ENCODE data around the gene DEGS1.

DEGS1 gene

DNA sequence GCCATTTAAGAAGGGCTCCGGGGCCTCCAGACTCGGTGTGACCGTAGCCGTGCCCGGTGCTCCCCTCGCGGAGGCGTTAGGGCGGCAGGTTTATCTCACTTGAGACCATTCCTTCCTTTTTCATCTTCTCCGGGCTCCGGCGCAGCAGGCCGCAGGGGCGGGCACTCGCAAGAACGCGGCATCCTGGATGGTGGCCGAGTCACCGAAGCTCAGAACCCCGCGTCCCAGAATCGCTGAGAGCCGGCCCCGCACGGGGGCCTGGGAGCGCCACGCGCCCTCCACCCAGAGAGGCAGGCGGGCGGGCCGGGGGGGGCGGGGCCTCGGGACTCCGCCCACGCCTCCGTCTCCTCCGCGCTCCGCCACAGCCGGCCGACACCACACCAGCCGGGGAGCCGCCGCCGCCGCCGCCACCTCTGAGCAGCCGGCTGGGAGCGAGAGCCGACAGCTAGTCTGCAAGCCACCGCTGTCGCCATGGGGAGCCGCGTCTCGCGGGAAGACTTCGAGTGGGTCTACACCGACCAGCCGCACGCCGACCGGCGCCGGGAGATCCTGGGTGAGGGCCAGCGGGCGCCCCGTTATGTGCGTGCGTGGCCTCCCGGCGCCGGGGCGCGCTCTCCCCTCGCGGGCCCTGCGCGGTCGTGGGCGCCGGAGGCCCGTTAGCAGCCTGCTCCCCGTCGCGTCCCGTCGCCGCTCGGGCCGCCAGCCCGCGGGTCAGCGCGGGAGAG is at the start of gene DEGS1:
Gene DEGS1 (plus strand): TSS at position 375 of the 725 bp plus-strand sequence. CDS start 97 bp downstream, at position 472.
- DNase-seq, result peak; percentile 85

DNA sequence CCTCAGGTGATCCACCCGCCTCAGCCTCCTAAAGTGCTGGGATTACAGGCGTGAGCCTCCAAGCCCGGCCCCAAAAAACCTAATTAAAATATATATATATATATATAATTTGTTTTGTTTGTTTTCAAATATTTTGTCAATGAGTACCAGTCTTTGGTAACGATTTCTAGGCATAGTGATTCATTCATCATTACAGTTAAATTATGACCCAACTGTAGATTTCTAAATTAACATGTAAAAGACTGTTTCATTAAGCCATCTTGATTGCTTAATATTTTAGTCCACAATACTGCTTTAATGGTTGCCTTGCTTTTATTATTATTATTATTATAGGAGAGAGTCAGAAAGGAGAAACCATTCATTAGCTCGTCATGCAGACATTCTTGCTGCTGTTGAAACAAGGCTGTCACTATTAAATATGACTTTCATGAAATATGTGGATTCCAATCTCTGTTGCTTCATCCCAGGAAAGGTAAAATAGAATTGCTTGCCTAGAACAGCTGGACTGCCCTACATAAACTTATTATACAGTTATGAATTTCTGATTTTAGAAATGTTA is 49.2 kb upstream of the DEGS1 start:
- DNase-seq, result no peak

DNA sequence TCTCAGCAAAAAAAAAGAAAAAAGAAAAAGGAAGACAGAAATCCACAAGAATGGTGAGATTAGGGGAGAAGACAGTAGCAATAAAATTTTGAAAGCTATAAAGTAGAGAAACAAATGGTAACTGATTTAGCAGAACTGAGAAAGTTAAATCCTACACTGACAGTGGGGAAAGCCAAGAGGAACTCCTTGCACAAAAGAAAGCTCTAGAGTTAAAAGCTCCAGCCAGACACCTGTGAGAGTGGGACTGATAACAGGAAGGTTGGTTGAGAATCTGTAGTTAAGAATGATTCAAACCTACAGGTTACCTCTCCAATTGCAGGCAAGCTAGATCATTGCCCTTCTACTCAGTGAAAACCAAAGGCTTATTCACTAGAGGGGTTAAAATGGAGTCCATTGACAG is 45.5 kb upstream of the DEGS1 start:
- DNase-seq, result no peak

DNA sequence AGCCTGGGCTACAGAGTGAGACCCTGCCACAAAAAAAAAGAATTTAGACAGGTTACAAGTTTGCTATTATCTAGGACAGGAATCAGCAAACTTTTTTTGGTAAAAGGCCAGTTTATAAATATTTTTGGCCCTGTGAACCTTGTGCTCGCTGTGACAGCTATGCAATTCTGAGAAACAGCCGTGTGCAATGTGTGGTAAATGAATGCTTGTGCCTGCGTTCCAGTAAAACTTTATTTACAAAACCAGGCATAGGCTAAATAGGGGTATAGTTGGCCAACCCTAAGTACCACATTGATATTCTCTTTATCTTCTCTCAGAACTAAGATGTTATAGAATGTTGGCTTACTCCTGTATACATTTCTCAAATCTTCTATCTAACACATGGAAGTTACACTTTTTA is 44.8 kb upstream of the DEGS1 start:
- DNase-seq, result no peak

DNA sequence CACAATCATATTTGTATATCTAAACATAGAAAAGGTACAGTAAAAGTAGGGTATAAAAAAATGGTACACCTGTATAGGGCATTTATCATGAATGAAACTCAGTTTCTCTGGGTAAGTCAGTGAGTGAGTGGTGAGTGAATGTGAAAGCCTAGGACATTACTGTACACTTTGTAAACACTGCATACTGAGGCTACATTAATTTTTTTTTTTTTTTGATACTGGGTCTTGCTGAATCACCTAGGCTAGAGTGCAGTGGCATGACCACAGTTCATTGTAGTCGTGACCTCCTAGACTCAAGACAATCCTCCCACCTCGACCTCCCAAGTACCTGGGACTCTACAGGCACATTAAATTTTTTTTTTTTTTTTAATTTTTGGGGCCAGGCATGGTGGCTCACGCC is 41.3 kb upstream of the DEGS1 start:
- DNase-seq, result no peak

DNA sequence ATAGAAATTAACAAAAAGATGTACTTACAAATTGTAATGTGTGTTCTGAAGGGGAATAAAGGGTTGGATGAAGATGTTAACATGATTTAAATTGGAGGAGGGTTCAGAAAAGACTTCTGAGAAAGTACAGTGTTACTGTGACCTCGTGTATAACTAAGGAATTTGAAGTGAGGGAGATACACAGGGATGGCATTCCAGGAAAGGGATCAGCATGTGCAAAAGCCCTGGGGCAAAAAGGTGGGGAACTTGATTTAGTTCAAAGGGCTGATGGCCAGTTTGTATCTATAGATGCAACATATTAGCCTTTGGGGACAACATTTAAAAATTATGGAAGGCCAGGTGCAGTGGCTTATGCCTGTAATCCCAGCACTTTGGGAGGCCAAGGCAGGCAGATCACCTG is 33.3 kb upstream of the DEGS1 start:
- no peak for DNase-seq

DNA sequence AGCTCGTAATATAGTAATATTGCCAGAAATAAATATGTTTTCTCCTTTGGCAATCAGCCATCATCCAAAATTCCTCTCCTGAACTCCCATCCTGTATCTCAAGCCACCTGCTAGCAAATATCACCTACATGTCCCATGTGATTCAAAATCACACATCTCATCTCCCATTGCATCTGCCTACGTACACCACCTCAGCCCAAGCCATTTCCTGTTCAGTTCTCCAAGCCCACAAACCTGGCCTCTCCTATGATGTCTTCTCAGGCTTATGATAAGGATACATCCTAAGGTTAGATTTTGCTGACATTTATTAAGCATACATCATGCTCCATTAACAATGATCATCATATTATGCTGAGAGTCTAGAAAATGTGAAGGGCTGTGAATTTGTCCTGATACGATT is 31.9 kb upstream of the DEGS1 start:
- DNase-seq, result peak; percentile 40

DNA sequence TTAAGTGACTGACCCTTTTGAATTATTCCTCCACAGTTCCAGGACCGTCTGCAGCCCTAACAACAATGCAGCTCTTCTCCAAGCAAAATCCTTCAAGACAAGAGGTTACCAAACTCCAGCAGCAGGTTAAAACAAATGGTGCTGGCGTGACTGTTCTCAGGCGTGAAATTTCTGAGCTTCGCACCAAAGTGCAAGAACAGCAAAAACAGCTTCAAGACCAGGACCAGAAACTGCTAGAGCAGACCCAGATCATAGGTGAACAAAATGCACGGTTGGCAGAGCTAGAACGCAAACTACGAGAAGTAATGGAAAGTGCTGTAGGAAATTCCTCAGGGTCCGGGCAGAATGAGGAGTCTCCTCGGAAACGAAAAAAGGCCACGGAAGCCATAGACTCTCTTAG is 25.7 kb upstream of the DEGS1 start:
- DNase-seq, result no peak

DNA sequence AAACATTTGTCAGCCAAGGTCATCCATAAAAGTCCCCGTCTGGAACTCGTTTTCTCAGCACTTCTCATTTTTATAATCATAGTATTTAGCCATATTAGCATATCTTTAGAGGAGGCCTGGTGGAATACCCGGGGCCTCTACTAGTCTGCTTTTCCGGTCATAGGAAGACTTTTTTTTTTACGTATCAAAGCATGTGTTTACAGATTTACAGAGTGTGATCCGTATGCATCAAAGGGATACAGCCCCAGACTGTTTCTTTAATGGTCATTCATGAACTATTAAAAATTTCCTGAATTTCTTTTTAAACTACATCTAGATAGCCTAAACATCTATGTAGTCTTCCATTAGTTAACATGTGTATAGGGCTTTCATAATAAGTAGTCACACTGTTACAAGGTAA is 23.5 kb upstream of the DEGS1 start:
- DNase-seq, result no peak

DNA sequence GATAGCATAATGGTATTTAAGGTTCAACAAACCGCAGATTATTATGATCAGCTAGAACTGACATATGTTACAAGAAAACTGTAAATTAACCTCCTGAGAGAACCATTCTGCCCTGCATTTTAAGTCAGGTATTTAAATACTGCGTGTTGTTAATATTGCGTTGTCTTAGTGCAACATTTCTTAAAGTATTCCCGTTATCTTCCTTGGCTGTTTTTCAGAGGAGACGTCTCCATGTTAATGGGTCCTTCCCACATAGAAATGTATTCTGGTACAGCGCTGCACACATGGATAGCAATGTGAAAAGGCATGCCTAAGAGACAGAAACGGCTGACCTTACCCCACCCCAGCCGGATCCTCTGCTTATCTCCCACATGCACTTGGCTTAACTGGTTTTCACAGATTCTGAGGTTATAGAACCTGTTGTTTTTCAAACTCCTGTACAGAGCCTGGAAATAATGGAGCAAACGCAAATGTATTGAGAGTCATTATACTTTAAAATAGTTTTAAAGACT is 22.8 kb upstream of the DEGS1 start:
- no peak for DNase-seq

DNA sequence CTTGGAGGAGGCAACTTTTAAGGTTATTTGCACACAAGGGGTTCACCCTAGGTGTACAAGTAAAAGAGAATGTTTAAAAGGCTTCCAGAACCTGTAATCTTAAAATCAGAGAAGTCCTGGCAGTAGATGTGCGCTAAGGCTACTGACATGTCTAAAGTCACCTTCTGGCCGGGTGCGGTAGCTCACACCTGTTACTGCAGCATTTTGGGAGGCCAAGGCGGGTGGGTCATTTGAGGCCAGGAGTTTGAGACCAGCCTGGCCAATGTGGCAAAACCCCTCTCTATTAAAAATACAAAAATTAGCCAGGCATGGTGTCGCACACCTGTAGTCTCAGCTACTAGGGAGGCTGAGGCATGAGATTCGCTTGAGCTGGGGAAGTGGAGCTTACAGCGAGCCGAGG is 20.3 kb upstream of the DEGS1 start:
- no peak for DNase-seq

DNA sequence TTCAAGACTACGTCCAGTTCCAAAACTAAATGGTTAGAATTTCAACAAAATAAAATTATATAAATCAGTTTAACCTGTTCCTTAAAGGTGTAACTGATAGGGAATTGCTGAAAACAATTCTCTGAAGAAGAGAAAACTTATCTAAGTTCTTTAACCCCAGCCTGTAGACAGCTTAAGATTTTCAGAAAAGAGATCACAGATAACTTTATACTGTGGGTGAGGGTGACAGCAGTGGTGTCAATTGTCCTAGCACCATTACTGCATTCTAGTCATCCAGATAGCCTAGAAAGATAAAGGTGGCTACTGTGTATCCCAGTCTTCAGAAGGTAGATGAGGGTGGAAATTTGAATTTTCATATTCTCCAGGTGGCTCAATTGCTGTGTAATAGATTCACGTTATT is 19.7 kb upstream of the DEGS1 start:
- DNase-seq, result no peak

DNA sequence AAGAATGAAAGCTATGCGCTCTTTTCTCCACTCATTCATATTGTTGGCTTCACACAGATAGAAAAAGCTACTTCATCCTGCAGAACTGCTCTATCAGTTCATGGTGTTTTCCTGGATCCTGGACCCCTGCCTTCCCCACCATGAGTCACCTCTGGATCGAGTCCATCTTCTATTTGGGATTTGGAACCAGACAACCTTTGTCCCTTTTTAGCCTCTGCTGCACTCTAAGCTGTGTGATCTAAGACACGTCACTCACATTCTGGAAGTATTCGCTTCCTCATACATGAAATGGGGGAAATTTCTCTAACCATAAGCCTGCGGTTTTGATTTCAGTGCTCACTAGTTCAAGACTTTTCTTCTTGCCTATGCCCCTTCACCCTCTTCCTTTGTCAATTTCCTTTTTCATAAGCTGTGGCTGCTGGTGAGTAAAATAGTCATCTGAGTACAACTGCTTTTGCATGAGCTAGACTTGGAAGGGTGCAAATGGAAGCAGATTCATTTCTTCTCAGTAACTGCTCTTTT is 14.1 kb upstream of the DEGS1 start:
- DNase-seq, result no peak

DNA sequence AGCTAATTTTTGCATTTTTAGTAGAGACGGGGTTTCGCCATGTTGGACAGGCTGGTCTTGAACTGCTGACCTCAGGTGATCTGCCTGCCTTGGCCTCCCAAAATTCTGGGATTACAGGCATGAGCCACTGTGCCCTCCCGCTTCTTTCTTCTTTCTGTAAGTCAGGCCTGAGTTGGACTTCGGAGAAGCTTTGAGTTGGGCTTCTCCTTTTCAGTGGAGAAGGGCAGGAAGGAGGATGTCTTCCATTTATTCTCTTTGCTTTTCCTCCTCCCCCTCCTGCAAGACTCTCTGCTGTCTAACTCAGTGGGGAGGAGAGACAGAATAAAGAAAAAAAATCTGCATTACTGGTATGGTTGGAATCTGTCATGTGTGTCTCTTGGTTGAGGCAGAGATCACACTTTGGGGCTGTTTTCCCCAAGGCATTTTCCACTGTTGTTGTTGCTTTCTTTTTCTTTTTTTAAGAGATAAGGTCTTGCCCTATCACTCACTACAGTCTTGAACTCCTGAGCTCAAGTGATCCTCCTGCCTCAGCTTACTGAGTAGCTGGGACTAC is 13.2 kb upstream of the DEGS1 start:
- no peak for DNase-seq

DNA sequence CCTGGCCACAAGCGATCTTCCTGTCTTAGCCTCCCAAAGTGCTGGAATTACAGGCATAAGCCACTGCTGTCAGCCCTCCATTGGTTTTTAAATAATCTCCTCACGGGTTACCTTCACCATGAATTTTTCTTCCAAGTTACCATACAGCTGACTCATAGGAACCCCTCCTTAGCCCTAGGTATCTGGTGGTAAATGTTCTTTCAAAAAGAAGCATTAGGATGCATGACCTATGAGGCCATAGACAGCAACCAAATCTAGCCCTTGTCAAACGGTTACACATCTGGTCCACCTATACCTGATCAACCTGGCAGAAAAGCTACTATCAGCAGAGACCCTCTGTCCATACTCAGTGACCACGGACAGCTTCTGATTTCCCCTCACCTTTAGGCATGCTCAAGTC is 12.7 kb upstream of the DEGS1 start:
- no peak for DNase-seq

DNA sequence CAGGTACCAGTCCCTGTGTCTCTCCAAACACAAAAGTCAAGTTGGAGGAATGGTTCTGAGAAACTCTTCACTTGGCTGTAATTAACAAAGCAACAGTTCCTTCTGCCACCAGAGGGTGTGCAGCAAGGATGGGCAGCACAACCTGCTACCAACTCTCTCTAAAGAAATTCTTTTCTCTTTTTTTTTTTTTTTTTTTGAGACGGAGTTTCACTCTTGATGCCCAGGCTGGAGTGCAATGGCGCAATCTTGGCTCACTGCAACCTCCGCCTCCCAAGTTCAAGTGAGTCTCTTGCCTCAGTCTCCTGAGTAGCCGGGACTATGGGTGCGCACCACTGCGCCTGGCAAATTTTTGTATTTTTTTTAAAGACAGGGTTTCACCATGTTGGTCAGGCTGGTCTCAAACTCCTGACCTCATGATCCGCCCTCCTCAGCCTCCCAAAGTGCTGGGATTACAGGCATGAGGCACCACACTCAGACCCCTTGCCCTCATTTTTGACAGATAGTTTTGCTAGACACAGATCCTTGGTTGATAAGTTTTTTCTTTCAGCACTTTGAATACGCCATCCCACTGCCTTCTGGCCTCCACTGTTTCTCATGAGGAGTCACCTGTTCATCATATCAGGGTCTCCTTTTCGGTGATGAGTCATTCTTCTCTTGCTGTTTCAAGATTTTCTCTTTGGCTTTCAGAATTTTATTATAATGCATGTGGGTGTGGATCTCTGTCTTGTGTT is 12.1 kb upstream of the DEGS1 start:
- DNase-seq, result no peak

DNA sequence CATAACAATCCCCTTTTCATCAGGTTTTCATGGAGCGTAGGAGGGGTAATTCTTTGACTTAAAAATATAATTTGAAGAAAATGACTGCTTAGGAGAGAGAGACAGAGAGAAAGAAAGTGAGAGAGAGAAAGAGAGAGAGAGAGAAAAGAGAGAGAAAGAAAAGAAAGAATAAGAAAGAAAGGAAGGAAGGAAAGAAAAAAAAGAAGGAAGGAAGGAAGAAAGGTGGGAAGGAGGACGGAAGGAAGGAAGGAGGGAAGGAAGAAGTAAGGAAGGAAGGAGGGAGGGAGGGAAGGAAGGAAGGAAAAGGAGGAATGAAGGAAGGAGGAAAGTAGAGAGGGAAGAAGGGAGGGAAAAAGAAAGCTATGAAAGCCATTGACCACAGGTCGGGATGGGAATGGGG is 10.8 kb upstream of the DEGS1 start:
- no peak for DNase-seq

DNA sequence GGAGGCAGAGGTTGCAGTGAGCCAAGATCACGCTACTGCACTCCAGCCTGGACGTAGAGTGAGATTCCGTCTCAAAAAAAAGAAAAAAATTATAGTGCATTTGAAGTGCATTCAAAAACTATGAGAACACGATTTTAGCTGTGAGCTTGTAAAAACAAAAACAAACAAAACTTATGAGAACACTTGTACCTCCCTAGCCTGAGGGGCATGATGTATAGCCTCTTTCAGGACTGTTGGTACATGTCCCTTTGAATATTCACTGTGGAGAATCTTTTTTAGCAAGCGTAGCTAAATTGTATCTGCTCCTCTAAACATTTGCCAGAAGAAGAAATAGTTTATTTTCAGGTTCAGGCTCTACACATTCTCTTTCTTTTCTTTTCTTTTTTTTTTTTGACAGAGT is 9.5 kb upstream of the DEGS1 start:
- no peak for DNase-seq

DNA sequence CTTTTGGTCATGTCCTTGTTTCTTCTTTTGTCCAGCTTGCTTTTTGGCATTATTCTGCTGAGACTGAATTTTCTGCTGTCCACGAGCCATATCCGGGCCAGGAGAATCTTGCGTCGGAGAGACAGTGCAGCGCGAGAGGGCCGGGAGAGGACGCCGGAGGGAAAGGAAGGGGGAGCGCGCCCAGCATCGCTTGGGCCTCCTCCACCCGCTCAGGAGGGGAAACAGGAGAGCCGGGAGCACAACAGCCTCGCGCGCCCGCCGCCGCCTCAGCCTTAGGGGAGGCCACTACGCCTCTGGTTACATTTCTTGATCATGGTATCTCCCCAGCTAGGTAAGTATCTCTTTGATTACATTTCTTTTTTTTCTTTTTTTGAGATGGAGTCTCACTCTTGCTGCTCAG is 7.4 kb upstream of the DEGS1 start:
- DNase-seq, result no peak

DNA sequence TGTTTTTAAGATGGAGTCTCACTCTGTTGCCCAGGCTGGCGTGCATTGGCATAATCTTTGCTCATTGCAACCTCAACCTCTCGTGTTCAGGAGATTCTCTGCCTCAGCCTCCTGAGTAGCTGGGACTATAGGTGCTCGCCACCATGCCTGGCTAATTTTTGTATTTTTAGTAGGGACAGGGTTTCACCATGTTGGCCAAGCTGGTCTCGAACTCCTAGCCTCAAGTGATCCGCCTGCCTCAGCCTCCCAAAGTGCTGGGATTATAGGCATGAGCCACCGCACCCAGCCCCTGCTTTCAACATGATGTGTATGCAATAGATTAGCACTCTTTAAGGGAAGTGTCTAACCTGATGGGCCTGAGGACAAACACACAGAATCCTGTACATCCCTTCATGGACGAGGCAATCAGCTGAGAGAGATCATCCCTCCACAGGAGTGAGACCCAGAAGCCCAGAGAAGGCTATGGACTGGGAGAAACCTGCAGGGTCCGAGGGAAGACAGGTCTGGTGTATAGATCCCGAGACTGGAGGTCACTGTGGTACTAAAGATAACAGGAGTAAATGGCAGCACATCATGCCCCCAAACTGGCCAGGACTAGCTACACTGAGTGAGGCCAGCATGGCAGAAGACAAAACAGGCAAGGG is 5.6 kb upstream of the DEGS1 start:
- DNase-seq, result no peak

DNA sequence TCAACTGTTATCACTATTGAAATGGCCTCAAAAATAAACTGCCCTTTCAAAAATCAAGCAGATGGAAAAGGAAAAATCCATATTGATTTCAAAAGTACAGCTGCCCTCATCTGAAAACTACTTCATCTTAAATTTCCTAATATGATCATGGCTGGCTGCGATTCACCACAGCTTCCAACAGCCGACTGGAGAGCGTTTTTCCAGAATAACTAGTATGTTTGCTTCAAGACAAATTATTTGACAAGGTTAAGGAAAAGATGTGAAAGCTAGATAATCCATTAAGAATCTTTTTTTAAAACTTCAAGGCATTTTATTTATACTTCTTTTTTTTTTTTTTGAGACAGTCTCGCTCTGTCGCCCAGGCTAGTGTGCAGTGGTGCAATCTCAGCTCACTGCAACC is 4.1 kb upstream of the DEGS1 start:
- DNase-seq, result no peak

DNA sequence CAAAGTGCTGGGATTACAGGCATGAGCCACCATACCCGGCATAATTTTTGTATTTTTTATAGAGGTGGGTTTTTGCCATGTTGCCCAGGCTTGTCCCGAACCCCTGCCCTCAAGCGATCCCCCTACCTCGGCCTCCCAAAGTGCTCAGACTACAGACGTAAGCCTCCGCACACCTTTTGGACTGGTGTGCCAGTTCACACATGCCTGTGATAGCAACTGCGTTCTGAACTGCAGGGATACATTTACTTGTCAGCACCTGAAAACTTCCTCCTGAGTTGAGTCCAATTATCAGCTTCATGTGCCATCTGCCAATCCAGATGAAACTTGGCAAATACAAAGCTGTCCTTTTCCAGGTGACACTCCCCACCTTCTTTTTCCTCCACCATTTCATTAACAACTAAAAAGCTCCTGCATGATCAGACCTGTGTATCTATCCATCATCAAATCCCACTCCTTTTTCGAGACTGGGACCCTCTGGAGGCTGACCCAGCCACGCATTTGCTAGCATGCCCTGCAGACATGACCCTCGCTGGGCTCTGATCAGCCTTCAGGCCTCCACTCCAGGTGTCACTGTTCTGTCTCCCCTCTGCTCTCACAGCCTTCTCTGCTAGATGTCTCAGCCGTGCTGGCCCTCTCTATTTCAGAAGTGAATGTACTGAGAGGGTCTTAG is 2.1 kb upstream of the DEGS1 start:
- DNase-seq, result peak; percentile 93

DNA sequence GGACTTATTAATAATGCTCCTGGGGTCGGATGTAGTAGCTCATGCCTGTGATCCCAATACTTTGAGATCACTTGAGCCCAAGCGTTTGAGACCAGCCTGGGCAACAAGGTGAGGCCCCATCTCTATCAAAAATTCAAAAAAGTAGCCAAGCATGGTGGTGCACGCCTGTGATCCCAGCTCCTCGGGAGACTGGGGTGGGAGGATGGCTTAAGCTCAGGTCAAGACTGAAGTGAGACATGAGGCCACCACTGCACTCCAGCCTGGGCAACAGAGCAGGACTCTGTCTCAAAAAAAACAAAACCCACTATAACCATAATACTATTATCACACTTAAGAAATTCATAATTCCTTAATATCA is 1.6 kb upstream of the DEGS1 start:
- no peak for DNase-seq
